Activated T-cell treated with anti-CD3 and anti-CD28 coated beads for 4 hours (primary cell): ENCODE measurements around the gene ATP8B1.
"Not testable (repeated sequence)": the region's sequence is repeated elsewhere in the genome, so short reads cannot be mapped to it uniquely, and the experiment has no call there.

Experiments
- DNase-seq: peaks from one replicate; pipeline ENCODE4 v3.0.0-alpha.2; 2020

The ATP8B1 gene

DNA sequence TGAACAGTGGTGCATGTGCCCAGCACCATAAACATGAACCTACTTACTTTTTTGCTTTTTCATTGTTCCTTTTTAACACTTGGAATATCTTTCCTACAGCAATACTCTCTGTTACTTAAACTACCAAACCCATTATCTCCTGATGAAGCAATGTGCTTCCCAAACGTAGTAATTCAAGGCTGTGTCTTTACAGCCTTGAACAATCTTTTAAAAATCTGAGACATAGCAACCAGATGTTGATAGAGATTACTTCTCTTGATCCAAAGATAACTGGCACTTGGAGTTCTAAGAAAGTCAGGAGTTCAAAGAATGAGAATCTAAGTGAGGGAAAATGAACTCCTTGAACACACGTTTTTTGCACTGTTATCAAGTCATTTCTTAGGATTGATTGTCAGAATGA is 40.4 kb downstream of the ATP8B1 start:
- no peak for DNase-seq

DNA sequence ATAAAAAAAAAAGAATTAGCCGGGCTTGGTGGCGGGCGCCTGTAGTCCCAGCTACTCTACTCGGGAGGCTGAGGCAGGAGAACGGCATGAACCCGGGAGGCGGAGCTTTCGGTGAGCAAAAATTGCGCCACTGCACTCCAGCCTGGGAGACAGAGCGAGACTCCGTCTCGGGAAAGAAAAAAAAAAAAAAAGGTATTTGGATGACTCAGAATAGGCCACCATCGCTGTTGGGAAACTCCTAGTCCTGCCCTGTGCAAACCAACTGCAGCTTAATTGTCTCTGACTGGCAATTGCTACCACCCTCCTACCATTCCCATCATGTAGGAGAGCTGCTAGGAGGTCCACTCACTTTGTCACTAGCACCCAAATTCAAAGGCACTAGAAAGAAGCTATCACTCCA is 43.5 kb downstream of the ATP8B1 start:
- no peak for DNase-seq

DNA sequence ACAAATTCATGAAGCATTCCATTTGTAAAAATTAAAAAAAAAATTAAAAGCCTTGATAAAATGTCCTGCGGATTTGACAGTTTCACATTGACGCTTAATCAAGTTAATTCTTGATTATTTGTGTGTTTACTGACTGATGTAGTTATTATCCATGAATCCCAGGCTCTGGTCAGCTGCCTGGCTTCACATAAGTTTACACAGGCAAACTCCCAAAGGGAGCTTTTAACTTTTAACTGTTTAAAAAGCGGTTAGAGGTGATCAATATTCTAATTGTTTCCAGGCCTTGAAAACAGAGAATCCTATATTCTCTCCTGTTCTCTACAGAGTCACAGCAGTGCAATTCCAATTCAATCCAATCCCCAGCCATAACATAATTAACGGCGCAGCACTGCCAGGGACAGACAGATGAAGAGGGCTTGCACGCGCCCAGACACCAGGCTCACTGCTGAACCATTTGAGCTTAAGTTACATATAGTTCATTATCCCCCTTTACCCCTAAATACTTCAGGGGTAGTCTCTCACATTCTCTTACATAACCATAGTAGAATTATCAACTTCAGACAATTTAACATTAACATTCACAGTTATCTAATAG is 47.5 kb downstream of the ATP8B1 start:
- DNase-seq, result no peak

DNA sequence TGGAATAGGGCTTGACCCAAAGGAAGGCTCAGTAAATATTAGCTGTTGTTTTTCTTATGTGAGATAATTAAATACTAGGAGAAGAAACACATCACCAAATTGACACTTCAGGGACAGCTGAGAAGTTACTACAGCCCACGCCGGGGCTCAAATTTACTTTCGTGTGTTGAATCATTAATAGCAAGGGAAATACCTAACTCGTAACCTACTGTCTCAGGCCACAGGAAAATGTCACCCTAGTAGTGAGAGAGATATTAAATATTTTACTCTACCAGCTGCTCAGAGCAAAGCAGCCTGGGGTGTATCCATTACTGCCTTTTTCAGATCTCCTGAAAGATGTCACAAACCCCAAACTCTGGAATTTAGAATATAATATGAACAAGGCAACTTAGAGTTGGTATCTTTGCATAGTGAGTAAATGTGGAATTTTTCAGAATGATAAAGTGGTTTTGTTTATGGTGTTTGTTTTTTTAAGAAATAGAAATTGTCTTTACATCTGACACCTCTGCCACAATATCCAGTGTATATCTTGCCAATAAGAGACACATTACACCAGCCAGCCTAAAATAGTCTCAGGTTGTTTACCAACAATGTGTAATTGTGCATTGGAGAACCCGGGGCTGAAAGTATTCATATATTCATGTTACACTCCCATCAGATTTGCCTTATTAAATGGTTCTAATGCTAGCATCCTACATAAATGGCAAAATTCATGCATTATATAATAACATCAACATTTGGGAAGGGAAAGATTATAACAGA is 48.4 kb downstream of the ATP8B1 start:
- DNase-seq, result no peak

DNA sequence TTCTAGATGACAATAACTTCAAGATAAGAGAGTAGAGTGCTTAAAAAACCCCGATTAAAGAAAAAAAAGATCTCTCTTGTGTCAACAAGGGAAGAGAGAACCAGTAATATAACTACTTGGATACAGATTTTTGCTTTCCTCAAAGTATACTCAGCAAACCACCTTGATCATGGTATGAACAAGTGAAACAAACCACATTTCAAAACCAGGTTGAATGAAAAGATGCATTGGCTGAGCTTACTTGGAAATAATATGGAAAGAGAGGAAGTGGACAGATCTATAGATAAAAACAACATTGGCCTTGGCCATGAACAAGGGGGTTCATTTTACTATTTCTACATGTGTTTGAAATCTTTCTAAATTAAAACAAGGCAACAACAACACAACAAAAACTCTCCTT is 50.1 kb downstream of the ATP8B1 start:
- DNase-seq, result no peak

DNA sequence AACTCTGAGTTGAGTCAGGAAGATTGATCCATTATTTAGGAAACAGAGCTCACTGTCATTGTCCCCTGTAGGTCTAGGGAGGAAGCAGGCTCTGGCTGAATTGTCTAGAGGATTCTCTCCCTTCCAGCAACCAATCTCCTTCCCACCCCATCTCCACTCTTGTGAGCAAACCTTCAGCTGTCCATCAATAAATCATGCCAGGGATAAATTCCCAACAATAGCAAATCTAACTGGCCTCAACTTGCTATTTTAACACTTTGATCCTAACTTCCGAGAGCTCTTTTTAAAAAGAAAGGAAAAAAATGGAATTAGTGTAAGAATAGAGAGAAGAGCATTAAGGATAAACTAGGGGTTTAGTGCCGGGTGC is 53.5 kb downstream of the ATP8B1 start:
- no peak for DNase-seq

DNA sequence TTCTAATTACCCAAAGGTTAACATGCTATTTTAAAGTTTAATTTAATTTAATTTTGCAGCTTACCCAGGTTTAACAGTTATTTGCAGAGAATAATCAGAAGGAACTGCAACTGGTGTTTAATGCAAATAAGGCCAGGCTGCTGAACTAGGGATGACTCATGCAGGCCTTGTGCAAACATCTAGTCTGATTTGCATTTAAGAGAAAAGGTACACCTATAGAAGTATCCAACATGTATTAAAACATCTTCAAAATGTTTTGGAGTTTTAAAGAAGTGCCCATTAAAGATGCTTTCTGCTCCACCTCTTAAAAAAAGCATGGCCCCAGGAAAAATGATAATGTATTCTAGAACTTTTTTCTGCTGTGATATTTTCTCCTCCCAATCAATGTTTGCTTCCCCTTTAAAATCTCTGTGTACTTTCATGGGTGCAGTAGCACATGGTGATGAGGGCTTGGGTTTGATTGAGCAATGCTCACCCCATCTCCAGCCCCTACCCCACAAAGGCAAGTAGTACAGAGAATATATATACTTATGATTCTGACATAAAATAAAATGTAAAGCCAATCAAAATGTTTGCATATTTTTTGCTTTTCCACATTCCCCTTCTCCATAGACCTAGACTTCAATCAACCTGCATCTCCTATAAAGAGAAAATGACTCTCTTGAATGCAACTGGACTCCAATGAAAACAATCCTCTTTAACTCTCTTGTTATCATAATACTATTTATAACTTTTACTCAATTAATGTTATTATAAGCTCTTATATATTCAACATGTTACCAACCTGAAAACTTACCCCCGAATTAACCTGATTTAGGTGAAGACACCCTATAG is 54.1 kb downstream of the ATP8B1 start:
- DNase-seq, result no peak

DNA sequence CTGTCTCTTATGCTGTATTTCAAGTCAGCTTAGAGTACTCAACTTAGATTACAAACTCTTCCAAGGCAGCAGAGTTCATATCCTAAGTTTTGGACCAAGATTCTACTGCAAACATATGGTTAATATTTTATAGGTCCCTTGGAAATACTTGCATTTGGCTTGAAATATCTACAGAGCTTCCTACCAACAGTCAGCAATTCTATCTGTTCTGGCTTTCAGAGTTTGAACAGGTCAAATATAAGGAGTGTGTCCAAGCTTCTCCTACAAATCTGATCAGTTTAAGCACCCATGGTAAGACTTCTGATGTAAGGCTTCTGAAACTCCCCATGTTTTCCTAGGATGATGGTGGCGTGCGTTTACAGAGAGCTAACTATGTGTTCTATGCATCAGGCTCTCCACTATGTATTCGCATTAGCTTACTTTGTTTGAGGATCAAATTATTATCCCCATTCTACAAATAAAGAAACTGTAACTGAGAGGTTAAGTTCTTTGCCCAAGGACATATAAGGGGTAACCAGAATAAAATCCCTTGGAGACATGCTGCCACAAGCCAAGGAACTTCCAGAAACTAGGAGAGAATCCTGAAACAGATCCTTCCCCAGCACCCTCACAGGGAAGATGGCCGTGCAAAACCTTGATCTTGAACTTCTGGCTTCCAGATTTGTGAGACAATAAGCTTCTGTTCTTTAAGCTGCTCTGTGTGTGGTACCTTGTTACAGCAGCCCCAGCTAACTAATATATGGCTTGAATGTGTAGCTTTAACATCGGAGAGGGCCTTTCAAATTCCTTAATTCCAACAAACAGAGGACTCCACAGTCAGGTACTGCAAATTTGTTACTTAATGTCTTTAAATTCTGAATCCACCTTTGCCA is 55.1 kb downstream of the ATP8B1 start:
- no peak for DNase-seq

DNA sequence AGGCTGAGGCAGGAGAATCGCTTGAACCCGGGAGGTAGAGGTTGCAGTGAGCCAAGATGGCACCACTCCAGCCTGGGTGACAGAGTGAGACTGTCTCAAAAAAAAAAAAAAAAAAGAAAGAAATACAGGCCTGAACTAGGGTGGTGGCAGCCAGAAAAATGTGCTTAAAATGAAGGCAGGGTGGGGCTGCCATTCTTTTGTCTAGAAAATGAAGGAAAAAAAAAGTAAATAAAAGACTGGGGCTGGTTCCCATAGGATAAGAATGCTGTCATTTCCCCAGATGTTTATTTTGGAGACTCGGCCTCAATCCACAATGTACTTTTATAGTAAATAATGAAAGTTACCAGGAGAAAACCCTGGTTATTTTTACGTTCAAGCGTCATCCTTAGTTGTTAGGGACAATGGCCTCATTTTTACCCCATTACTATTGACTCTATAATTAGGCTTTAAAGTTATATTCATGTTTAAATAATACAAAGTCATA is 58.9 kb downstream of the ATP8B1 start:
- no peak for DNase-seq

DNA sequence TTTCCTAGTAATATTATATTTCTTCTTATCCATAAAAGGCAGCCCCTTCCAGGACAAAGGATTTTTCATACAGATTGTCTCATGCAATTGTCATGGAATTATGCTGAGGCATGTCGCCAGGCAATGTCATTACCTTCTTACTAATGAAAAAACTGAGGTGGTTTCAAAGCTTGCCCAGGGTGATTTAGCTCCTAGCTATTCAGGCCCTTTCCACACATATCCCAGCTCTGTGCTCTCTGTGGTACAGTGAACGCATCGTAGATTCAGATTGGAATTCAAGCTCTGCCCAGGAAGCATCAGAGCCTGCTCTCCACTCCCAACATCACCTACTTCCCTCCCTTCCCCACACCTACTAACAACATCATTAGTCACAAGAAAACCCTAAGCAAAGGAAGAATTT is 60.1 kb downstream of the ATP8B1 start:
- no peak for DNase-seq

DNA sequence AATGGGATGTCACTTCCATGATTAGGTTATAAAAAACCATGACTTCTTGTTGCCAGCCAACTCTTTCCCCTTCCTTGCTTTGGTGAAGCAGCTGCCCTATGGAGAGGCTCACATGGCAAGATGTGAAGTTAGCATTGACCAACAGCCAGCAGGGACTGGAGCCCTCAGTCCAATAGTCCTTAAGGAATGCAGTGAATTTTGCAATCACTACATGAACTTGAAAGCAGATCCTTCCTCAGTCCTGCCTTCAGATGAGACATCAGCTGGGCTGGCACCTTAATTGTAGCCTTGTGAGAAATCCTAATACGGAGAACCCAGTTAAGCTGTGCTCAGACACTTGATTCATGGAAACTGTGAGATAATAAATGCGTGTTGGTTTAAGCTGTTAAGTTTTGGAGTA is 61.8 kb downstream of the ATP8B1 start:
- DNase-seq, result no peak

DNA sequence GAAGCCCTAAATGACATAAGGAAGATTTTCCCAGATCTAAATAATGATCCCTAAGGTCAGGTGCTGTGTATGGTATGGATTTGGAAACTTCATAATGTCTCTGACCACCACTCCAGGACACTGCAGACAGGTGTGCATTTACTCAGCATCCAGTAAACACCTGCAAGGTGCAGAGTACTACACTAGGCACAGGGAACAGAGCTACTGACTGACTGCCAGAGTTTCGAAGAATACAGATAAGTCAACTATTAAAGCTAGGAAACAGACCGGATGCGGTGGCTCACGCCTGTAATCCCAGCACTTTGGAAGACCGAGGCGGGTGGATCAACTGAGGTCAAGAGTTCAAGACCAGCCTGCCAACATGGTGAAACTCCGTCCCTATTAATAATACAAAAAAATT is 65.0 kb downstream of the ATP8B1 start:
- DNase-seq, result no peak

DNA sequence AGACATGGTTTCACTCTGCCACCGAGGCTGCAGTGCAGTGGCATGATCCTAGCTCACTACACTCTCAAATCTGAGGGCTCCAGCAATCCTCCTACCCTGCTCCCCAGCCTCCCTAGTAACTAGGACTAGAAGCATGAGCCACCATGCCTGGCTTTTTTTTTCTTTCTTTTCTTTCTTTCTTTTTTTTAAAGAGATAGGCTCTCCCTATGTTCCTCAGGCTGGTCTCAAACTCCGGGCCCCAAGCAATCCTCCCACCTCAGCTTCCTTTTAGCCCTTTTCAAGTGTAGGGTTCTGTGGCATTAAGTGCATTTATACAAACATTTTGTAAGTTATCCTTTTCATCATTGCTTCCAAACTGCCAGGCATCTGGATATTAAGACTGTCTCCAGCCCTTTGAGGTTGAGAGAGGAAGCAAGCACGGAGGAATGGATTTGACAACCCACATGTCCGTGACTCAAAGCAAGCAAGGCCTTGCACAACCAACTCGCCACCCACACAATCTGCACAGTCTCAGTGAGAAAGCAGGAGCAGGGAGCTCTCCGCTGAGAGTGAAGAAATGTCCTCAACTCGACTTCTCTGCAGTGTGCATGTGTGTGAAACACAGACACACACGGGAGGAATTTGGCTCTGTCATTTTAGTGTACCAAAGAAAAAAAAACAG is 65.6 kb downstream of the ATP8B1 start:
- DNase-seq, result no peak

DNA sequence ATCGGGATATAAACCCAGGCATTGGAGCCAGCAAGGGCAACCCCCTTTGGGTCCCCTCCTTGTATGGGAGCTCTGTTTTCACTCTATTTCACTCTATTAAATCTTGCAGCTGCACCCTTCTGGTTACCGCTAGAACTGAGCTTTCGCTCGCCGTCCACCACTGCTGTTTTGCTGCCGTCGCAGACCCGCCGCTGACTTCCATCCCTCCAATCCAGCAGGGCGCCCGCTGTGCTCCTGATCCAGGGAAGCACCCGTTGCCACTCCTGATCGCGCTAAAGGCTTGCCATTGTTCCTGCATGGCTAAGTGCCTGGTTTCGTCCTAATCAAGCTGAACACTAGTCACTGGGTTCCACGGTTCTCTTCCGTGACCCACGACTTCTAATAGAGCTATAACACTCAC is 68.1 kb downstream of the ATP8B1 start:
- not testable (repeated sequence) for DNase-seq

DNA sequence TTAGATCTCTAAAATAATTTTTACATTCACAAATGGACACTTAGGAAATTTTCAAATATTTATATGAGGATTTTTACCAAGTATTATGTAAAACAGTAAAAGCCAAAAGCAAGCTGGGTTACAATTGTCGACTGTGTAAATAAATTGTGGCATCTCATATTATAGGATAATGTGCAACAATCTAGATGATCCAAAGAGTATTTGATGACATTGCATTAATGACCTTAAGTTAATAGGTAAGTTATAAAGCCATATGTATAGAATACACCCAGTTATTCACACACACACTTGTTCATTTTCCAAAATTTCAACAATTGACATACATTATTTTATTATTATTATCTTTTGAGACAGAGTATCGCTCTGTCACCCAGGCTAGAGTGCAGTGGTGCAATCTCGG is 69.3 kb downstream of the ATP8B1 start:
- no peak for DNase-seq

DNA sequence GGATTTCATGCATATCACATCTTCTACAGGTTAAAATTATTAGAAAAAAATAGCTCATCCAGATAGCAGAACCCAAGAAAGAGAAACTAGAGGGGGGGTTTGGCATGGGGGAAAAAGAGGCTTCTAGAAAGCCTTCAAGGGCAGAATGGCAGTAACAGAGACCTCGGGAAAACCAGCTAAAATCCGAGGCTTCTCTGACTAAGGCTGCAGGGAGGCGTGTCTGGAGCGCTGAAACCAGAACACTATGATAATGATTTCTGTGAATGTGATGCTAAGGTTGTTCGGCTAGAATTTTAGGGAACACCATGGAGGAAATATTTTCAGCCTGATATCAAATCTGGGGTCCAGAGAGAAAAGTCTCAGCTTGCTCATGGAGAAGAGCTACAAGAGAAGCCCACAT is 73.0 kb downstream of the ATP8B1 start:
- no peak for DNase-seq

DNA sequence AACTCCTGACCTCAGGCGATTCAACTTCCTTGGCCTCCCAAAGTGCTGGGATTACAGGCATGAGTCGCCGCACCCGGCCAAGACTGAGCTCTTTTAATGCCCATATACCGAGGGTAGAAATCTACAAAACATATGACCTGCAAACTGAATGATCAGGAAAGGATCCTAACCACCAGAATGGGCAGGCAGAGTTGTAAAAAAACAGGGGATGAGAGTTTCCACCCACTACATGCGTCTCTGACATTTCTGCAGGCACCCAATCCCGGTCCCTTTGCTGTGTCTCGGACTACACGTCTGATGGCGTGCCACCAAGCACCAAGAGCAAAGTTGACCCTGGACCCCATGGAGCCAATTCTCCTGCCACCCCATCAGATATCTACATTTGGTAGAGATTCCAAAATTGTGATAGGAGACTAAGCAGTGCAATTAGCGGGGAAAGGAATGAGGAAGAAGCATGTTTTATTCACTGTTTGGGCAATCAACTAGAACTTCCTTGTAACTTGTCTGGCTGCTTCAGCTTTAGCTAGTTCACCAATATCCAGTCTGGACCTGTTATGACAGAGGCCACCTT is 74.1 kb downstream of the ATP8B1 start:
- no peak for DNase-seq

DNA sequence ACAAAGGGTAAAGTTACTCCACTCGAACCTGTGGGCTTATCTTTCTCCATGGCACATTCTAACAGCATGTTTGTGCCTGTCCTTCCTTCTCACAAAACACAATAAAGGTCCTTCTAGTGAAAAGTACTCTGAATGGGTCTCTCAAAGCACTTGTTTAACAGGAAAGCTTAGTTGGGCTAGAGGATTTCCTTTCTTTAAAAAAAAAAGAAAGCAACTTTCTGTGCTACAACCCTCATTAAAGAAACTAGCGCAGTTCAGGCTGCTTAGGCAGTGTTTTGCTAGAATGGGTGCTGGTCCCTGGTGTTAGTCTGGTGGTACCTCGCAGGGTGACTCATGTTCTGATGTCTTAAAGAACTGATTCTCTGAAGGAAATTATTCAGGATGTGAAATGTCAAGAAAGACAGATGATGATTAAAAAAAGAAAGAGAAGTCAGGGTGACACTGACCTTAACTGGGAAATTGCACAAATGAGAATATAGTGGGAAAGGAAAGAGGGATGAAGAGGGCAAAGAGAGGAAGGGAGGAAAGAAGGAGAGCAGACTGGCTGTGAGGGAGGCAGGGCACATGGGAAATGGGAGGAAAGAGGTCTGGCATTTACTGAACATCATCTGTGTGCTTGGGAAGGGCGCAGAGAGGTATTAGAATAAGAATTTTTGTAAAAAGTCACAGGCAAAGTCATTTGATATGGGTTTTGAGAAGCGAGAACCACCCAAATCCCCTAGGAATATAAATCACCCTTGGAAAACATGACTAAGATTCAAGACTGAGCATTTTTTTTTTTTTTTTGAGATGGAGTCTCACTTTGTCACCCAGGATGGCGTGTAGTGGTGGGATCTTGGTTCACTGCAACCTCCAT is 74.9 kb downstream of the ATP8B1 start:
- DNase-seq, result no peak

DNA sequence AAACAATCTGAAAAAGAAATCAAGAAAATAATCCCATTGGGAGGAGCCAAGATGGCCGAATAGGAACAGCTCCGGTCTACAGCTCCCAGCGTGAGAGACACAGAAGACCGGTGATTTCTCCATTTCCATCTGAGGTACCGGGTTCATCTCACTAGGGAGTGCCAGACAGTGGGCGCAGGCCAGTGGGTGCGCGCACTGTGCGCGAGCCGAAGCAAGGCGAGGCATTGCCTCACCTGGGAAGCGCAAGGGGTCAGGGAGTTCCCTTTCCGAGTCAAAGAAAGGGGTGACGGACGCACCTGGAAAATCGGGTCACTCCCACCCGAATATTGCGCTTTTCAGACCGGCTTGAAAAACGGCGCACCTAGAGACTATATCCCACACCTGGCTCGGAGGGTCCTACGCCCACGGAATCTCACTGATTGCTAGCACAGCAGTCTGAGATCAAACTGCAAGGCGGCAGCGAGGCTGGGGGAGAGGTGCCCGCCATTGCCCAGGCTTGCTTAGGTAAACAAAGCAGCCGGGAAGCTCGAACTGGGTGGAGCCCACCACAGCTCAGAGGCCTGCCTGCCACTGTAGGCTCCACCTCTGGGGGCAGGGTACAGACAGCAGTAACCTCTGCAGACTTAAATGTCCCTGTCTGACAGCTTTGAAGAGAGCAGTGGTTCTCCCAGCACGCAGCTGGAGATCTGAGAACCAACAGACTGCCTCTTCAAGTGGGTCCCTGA is 83.7 kb downstream of the ATP8B1 start:
- DNase-seq, result not testable (repeated sequence)

DNA sequence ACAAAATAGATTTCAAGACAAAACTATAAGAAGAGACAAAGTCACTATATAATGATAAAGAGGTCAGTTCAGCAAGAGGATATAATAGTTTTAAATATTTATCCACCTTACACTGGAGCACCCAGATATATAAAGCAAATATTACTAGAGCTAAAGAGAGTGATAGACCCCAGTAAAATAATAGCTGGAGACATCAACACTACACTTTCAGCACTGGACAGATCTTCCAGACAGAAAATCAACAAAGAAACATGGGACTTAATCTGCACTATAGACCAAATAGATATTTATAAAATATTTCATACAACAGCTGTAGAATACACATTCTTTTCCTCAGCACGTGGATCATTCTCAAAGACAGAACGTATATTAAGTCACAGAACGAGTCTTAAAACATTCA is 86.6 kb downstream of the ATP8B1 start:
- DNase-seq, result no peak
